Measurements from ENCODE around the gene GLT8D1.

GLT8D1 gene

DNA sequence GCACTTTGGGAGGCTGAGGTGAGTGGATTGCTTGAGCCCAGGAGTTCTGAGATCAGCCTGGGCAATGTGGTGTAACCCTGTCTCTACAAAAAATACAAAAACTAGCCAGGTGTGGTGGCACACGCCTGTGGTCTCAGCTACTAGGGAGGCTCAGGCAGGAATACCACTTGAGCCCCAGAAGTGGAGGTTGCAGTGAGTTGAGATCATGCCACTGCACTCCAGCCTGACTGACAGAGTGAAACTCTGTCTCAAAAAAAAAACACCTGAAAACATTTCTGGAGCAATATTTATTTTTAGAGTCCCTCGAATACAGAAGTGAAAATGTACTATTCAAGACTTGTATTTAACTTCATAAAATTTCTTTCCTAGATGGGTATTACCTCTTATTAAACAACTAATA, 4.9 kb upstream of the GLT8D1 start:
- DNase-seq, result no peak

DNA sequence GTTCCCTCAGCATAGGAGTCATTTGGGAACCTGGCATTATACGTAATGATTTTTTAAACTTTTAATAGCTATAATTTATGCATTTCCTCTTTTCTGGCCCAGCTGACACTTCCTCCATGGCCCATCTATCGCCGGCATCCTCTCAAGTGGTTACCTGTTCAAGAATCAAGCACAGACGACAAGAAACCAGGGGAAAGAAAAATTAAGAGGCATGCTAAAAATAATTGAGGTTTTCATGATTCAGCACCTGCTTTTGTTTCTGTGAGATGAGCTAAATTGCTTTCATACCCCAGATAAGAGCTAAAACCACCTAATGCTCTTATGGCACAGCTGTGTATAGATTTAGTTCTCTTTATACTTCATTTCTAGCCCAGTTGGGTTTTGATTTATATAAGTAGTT, 2.0 kb upstream of the GLT8D1 start:
- no peak for DNase-seq

DNA sequence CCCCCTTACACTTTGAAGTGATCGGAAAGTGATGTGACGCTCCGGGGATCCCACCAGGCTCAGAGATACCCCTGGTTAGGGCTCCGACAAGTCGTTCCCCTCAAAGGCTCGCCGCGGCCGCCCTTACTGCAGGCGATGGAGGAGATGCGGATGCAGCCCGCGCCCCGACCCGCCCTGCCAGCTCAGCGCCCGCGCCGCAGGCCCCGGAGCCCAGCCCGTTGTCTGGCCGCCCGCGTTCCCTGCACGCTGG, 228 bp downstream of the GLT8D1 start:
- DNase-seq, result no peak

DNA sequence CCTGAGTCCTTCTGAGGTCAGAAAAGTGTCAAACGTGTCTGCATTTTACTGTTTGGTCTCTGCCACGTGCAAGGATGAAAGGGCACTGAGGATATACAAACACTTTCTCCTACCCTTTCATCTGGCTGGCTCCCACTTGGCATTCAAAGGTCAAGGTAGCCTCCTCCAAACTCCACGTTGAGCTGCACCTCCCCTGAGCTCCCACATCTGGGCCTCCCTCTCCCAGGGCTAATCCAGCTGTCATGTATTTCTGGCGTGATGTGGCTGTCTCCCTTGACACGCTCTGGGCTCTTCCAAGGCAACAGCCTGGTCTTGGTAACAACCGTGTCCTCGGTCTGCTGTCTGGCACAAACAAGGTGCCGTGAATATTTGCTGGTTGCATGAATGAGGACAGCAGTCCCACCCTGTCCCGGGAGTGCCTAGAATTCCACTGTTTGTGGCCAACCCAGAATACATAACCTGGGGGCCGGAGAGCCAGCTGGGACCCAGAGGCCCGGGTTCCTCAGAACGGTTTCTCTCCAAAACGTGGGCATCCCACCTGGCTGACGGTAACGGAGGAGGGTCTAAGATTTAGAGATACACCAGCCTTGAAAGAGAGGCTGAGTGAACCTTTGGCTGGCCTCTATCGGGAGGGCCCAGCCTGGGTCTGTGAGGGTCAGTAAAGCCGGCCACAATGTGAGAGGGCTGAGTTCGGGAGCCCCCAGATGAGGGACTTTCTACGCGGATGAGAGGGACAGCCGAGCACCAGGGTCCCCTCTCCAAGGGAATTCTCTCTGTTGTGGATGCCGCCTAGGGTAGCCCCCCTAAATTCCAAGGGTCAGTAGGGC, 767 bp downstream of the GLT8D1 start:
- DNase-seq, result no peak

DNA sequence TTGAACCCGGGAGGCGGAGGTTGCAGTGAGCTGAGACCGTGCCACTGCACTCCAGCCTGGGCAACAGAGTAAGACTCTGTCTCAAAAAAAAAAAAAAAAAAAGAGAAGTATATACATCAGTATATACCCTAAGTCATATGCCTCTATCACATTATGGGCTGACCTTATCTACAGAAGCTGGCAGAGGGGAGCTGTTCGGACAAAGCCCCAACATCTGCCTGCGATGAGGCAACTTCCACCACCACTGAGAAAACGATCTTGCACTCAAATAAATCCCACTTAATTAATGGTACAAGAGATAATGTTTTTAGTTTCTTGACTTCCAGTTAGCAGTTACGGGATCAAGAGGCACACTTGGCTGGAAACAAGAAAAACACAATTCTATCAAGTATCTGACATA, 2.2 kb downstream of the GLT8D1 start:
- DNase-seq, result no peak

DNA sequence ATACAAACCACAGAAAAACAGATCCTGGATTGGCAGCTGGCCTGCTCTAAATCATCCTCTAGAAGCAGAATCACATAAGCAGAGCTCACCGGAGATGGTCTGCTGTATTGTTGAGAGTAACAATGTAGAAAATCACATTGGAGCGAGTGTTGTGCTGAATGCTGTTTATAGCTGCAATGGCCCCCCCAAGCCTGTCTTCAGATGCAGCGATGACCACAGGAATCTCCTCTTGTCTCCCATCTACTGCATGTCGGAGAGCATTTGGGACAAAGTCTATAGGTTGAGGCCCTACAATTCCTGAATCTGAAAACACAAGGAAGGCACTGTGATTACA, 8.0 kb downstream of the GLT8D1 start:
- DNase-seq, result no peak

DNA sequence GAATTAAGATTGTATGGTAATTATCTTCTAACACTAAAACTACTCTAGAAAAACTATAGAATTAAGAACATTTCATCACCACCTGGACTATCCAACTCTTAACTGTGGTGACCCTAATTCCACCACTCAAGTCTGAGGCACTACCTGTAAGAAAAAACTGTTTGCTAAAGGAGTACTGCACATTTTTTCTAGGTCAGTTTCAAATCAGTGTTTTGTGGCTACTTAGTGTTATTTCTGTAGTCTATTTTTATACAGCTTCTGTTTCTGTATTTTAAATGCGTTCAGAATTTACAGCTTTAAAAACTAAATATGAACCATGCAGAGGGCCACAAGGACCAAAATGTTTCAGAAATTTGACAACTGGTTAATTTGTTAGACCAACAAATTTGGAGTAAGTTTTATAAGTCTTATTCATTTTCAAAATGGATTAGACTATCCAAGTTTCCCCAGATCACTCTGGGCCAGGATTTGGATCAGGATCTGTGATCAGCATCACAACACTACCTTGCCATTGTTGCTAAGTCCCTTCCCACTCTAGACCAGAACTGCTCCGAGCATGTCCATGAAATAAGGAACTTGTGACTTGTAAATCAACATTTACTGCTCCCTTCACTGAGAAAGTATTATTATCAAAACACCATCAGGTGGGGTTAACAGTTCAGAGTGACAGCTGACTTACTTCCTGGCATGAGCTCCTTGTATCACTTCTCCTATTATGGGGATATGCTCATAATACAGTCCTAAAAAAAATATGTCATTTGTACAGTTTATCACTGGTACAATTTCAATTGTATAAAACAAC, 8.6 kb downstream of the GLT8D1 start:
- no peak for DNase-seq

DNA sequence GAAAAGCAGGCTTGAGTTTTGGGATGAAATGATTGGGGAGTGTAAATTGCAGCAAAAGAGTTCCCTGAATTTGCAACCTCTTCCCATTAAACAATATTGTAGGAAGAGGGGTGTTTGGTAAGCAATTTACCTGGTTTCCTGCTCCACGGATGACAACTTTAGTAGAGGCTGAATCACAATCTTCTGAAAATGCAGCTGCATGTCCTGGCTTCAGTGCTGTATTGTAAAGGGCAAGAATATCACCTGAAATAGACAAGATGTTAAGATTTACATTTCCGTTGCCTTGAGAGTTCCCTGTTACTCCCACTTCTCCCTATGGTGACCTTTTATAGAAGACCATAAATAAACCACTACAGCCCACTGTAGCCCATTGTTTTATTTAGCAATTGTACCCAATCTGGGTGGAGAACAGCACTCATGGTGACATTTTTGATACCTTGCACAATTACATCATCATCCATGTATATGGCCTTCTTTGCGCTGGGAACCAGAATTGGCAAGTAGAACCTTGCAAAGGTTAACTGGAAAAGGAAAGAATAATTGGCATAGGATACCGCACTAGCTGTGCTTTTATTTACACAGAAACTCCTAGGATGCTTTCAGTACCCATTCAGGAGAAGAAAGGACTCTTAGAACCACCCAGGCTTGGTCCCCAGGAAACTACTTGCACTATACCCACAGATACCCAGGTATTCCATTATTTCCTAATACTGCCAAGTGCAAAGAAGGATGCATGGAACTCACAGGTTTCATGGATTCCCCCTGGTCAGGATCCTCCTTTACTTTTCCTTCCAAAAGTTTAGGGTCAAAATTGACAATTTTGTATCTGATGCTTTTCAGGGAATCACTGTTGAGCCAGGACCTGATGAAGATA, 9.6 kb downstream of the GLT8D1 start:
- no peak for DNase-seq

DNA sequence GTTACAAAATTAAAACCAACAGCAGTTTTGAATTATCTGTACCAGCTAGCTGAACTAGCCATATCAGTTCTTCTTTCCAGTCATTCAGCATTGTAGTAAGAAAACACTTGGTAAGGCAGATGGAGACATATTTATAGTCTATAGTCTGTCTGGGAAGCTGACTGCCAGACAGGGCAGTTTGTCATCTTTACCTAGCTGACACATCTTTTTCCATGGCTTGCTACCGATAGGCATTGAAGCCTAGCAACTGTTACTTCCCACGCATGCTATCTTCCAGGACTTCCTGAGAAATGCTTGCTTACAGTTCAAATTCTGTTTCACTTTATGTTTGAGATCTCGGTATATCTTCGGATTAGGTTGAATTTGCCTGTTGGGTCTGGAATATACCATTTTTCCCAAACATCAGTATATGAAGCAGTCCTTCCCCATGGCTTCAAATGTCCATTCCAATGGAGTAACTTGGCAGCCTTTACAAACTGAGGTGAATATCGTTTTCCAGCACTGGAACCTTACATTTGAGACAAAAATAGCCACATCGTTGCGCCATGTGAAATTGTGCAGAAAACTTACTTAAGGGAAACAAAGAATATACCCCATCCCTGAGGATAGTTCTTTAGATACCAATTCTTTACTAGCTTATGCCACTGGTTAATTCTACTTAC, 10.9 kb downstream of the GLT8D1 start:
- DNase-seq, result no peak

DNA sequence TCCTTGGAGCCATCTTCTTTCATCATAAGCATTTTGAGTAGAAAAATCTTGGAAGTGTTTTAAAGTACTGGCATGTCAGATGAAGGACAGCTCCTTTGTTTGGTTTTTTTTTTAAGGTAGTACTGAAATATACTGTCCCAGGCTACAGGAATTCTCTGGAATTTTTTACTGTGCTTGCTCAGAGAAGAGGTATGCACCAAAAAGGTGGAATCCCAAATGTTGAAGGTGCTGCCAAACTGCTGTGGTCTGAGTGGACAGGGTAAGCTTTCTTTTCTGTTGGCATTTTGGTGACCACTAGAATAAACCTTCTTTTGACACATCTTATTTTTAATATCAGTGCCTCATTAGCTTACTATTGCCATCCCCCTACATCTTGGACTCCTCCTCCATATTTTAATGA, 12.5 kb downstream of the GLT8D1 start:
- no peak for DNase-seq

DNA sequence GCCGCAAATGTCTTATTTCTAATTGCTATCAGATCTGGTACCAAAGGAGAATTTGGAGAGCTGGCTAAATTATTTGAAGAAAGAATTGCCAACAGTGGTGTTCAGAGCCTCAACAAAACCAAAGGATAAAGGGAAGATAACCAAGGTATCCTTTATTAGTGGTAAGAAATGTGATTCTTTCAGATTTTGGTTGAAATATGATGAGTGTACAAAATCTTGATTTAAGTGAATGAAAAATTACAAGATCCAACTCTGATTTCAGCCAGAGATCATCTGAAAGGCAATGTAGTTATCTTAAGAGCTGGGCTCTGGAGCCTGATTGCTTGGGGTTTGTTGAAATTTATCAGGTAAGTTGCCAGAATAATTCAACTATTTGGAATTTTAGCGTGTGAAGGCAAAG, 15.0 kb downstream of the GLT8D1 start:
- no peak for DNase-seq

DNA sequence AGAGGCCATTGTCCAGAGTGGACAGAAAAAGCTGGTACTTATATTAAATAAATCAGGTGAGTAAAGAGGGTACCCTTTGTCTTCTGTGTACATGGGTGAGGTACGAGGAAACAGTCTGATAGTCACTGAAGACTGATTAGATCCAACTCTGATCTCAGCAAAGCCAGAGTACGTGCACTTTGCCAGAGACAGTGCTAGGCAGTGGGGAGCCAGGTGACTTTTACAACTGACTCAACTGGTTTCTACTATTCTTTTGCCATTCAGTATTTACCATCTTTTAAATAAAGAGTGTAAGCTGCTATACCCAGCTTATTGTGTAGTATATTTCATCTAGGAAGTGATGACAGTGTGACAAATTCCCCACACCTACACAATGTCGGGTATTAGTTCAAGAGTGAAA, 16.4 kb downstream of the GLT8D1 start:
- DNase-seq, result no peak

DNA sequence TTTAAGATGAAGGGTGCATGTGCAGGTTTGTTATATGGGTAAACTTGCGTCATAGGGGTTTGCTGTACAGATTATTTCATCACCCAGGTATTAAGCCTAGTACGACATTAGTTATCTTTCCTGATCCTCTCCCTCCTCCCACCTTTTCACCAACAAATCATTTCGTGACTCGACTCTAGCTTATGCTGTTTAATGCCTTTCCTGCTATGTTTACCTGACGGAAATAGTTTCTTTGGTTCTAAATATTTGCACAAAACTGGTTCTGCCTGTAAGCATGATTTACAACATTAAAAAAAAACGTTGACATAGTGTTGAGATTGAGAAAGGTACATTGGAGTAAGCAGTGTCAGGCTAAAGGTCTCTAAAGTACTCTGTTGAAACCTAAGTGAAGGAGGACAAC, 17.3 kb downstream of the GLT8D1 start:
- DNase-seq, result no peak

DNA sequence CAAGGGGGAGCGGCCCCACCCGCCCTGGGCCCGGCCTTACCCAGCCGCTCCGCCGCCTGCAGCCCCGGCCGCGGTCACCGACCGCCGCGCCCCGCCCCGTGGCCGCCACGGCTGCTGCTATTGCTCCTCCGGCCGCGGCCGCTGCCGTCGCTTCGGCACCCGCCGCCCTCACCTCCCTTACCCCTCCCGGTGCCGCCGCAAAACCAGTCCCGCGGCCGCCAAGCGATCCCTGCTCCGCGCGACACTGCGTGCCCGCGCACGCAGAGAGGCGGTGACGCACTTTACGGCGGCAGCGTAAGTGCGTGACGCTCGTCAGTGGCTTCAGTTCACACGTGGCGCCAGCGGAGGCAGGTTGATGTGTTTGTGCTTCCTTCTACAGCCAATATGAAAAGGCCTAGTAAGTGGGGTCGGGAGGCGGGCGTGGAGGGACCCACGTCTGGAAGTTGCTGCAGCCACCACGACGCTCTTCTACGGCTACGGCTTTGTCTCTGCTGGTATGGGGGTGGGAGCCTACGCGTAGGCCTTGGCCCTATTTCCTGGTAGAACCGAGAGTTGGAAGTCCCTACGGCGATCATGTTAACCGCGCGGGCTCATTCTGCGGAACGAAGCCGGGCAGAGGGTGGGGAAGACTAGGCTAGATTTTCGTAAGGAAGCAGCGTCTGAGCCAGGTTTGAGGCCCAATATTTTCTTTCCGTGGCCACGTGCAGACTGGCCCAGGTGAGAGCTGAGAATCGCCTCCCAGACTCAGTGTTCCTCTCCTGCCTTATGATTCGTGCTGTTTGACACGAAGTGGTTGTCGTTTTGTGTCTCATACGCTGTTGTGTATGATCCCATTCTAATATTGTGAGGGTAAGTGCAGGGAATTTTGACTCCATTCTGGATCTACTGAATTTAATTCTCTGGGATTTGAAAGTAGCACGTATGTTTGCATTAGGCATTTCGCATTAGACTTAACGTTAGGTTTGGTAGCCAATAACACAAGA, 19.6 kb downstream of the GLT8D1 start, which contains the start of the genes GNL3 and PBRM1:
Gene GNL3 (plus strand): TSS at position 324 of the 983 bp plus-strand sequence. CDS start 61 bp downstream, at position 385.
Gene PBRM1 (minus strand): TSS at position 205 of the 983 bp plus-strand sequence.
- peak; percentile 62 for DNase-seq

DNA sequence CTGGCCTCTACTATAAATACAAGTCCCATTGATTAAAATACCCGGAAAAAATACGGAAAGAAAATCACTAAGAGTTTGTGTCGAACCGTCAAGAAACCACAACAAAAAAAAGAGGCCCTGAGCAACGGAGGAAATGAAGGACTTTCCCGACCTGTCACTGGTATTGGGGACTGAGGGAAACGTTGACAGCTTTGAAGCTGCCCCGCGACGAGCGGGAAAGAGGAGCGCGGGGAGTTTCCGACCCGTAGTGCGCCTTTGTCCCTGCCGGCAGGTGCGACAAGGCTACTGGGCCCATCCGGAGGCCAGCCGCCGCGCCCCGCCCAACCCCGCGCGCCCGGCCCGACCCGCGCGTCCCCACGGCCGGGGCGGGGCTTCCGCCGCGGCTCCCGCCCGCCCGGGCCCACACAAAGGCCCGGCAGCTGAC, 20.3 kb downstream of the GLT8D1 start:
- DNase-seq, result peak; percentile 18

DNA sequence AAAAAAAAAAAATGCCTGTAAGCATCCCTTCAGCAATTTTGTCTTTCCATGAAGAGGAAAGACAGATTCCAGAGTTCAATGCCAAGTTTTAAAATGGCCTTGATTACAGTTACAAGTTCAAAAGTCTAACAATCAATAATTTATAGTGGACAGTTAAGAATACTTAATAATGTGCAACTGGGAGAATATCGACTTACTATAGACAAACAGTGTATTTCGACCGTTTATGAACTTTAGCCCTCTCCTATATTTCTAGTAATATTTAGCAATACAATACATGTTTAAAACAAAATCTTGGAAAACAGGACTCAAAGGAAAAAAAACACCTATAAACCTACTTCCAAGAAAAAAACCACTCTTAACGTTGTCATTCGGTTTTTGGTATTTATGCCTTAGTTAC, 21.4 kb downstream of the GLT8D1 start:
- no peak for DNase-seq

DNA sequence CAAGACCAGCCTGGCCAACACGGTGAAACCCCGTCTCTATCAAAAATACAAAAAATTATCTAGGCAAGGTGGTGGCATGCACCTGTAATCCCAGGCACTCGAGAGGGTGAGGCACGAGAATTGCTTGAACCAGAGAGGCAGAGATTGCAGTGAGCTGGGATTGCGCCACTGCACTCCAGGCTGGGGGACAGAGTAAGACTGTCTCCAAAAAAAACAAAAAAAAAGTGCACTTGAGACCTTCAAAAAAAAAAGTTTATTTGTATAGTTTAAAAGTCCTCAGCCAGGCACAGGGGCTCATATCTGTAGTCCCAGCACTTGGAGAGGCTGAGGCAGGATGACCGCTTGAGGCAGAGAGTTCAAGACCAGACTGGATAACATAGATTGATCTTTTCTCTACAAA, 22.0 kb downstream of the GLT8D1 start:
- DNase-seq, result no peak

DNA sequence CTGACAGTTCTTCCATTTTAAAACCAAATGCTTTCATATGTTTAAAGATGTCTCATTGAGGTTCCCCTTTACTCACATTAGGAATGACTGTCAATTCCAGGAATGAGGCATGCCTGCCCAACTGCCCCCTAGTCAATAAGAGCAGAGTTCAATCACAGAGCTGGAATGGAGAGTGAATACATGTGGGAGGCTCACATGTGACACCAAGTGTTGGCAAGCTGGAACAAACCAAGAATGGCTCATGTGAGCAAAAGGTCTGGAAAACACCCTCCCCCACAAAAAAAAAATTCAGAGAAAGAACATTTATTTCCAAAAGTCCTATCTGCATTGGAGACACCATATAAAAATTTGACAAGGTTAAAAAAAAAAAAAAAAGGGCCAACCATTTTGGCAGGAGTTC, 23.6 kb downstream of the GLT8D1 start:
- DNase-seq, result no peak

DNA sequence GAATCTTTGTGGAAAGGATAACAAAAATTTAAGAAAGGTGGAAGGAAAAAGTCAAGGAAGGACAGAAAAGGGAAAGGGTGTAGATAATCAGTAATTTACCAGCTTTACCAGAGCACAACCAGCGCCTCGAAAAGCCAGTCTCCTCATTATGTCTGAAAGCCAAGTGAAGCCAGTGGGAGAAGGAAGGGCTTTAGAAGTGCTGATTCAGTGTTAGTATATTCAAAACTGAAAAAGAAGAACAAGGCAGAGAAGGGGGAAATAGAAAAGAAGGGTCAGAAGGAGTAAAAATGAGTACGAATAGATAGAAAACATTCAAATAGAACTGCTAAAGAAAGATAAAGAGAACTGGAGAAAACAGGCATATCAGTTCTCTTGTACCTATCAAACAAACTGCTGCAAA, 24.0 kb downstream of the GLT8D1 start:
- no peak for DNase-seq

DNA sequence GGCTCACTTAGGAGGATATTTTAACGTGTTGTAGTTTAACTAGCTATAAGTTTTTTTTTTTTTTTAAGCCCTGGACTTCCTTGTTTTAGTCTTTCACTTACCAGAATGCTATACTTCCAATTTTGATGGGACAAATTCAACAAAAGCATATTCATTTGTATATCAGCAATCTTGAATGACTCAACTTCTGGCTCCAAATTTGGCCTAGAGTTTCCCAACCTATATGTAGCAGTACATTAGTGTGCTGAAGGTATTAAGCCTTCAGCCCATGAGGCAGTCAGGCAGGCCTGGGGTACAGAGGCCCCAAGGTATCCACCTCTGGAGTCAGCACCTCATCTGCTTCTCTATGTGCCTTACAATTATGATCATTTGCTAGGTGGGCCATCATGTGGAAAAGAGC, 25.8 kb downstream of the GLT8D1 start:
- DNase-seq, result no peak

DNA sequence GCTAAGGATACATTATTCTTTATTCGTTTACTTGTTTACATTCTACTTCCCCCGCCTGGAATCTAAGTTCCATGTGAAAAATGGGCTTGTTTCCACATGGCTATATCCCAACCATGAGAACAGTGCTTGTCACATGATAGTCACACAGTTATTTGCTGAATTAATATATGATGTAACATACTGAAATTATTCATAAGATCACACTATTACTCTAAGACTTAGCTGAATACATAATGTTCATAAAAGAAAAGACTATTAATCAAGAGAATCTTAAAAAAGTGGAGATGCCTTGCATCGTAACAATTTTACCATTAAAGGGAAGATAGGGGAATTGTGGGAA, 26.4 kb downstream of the GLT8D1 start:
- DNase-seq, result no peak

Data from NCI-H748 treated with DMSO at 0.1 percent for 48 hours (cell line).